K562 (cell line): ENCODE measurements around the gene OSM. TPM values are rescaled to one million over a fixed set of nuclear protein-coding genes. Genes with fewer than 3 reads are reported as not detected.

ENCODE experiments used
- ATAC-seq: fragments of 200-7000 bp; cut with Tn5 transposase; 3 replicates; pipeline ENCODE4 v1.9.1; 2020; ENCODE audit warnings: moderate library complexity
- BruUV-seq: library from RNA; stranded (reverse); fragments of 400-500 nt; replicated peaks from 2 replicates; lab custom pipeline; 2021; lab: Mats Ljungman, UMichigan
- CTCF ChIA-PET: fragments of 300-600 bp; formaldehyde crosslinking; extraction: SDS; loops from one replicate; lab custom pipeline; 2021; ENCODE audit warnings: low intra/inter-chr PET ratio; lab: Yijun Ruan, JAX
- POLR2A ChIA-PET: fragments of 300-600, 350-650 bp; sonication (Branson Sonifier 250); formaldehyde crosslinking; extraction: SDS; loops from one replicate; lab custom pipeline; 2021; ENCODE audit warnings: antibody characterized with exemption, inconsistent platforms; lab: Yijun Ruan, JAX
- DNase-seq, 4 experiments: peaks; one replicate each; pipeline versions ENCODE4 v3.0.0 to v3.0.0-alpha.2; 2011 to 2018; ENCODE audit warnings: low spot score in 3 of 4, mixed read lengths in 3 of 4; ENCODE audit errors: extremely low read depth in 1 of 4
- FAIRE-seq: peaks from 2 replicates; lab custom pipeline; 2011; peaks lifted over from hg19 to GRCh38; lab: Jason Lieb, UNC
- H2AFZ ChIP-seq: 2 replicates; pipeline ENCODE4 v1.6.0; 2011; ENCODE audit warnings: low read depth, low read length, control low read depth, inconsistent platforms
- H3K27ac ChIP-seq: fragments of 200-600 bp; 3 replicates; pipeline ENCODE4 v1.8.0; 2011; ENCODE audit warnings: low read depth, mild to moderate bottlenecking, control low read depth, inconsistent platforms, low read length, moderate library complexity, mixed read lengths; ENCODE audit errors: extremely low read depth
- H3K27me3 ChIP-seq, 2 experiments: fragments of 300-600 bp in 1 of 2; 2 replicates in 1 of 2; 3 replicates in 1 of 2; pipeline versions ENCODE4 v1.6.0 to v1.8.0; 2011; ENCODE audit warnings: inconsistent platforms in 2 of 2, low read length in 2 of 2, mild to moderate bottlenecking in 1 of 2, mixed read lengths in 1 of 2, moderate library complexity in 1 of 2; ENCODE audit not compliant: control insufficient read depth in 2 of 2, insufficient read depth in 2 of 2
- H3K36me3 ChIP-seq: fragments of 300-600 bp; 3 replicates; pipeline ENCODE4 v1.8.0; 2011; ENCODE audit warnings: mild to moderate bottlenecking, low read length, inconsistent platforms; ENCODE audit not compliant: control insufficient read depth, insufficient read depth
- H3K4me1 ChIP-seq, 2 experiments: fragments of 200-600 bp in 1 of 2; replicated peaks in 1 of 2; 2 replicates in 1 of 2; 3 replicates in 1 of 2; pipeline versions ENCODE4 v1.5.1 to v1.8.0; 2011; ENCODE audit warnings: inconsistent platforms in 2 of 2, low read length in 2 of 2, mild to moderate bottlenecking in 1 of 2, mixed read lengths in 1 of 2, moderate library complexity in 1 of 2; ENCODE audit not compliant: control insufficient read depth in 2 of 2, insufficient read depth in 2 of 2
- H3K4me2 ChIP-seq: 2 replicates; pipeline ENCODE4 v1.6.1; 2011; ENCODE audit warnings: low read length, control low read depth, inconsistent platforms, mixed read lengths; ENCODE audit not compliant: insufficient read depth
- H3K4me3 ChIP-seq: fragments of 200-600 bp; sonication (generic), shearing (Covaris generic); 2 replicates; pipeline ENCODE4 v1.5.1; 2016; ENCODE audit warnings: control low read depth, inconsistent platforms
- H3K79me2 ChIP-seq: fragments of 200-600 bp; 3 replicates; pipeline ENCODE4 v1.8.0; 2011; ENCODE audit warnings: low read length, inconsistent platforms; ENCODE audit not compliant: control insufficient read depth, insufficient read depth
- H3K9ac ChIP-seq, 2 experiments: 2 replicates each; pipeline versions ENCODE4 v1.6.0 to v1.6.1; 2011; ENCODE audit warnings: low read depth in 2 of 2, low read length in 2 of 2, control low read depth in 1 of 2, inconsistent platforms in 1 of 2, mild to moderate bottlenecking in 1 of 2, mixed read lengths in 1 of 2; ENCODE audit not compliant: insufficient read depth in 1 of 2
- H3K9me1 ChIP-seq: one replicate; pipeline ENCODE4 v1.6.0; 2011; ENCODE audit warnings: inconsistent platforms, mild to moderate bottlenecking, low read length, moderate library complexity; ENCODE audit not compliant: control insufficient read depth, insufficient read depth
- H3K9me3 ChIP-seq: replicated peaks from 2 replicates; pipeline ENCODE4 v1.5.1; 2011; ENCODE audit warnings: low read depth, low read length, inconsistent platforms; ENCODE audit not compliant: control insufficient read depth, insufficient read depth
- H4K20me1 ChIP-seq: replicated peaks from 2 replicates; pipeline ENCODE4 v1.6.1; 2011; ENCODE audit warnings: low read length, inconsistent platforms, mixed read lengths; ENCODE audit not compliant: control insufficient read depth, insufficient read depth
- ARHGAP35 ChIP-seq: fragments of 450-650 bp; IDR thresholded peaks from 2 replicates; pipeline ENCODE4 v1.6.1; 2018; ENCODE audit not compliant: partially characterized antibody
- C11orf30 ChIP-seq: fragments of 450-650 bp; IDR thresholded peaks from 2 replicates; pipeline ENCODE4 v1.6.1; 2016; ENCODE audit warnings: low read depth, mild to moderate bottlenecking
- CBX3 ChIP-seq, 2 experiments: IDR thresholded peaks; 1 replicate in 1 of 2; 2 replicates in 1 of 2; pipeline ENCODE4 v1.6.1; 2012; ENCODE audit warnings: inconsistent platforms in 2 of 2, low read length in 2 of 2, borderline replicate concordance in 1 of 2, control low read depth in 1 of 2
- DNMT1 ChIP-seq: fragments of 450-650 bp; IDR thresholded peaks from 2 replicates; pipeline ENCODE4 v1.6.1; 2016; ENCODE audit warnings: antibody characterized with exemption, mild to moderate bottlenecking
- HNRNPLL ChIP-seq: fragments of 200-400 bp; formaldehyde crosslinking; IDR thresholded peaks from 2 replicates; pipeline ENCODE4 v1.6.1; 2017; ENCODE audit warnings: low read length, low read depth, mild to moderate bottlenecking; ENCODE audit not compliant: poor library complexity, severe bottlenecking
- KLF1 ChIP-seq: fragments of 450-650 bp; IDR thresholded peaks from 2 replicates; pipeline ENCODE4 v1.6.1; 2016; ENCODE audit warnings: missing genetic modification characterization, missing compliant biosample characterization
- MBD2 ChIP-seq: sonication (generic); IDR thresholded peaks from 2 replicates; pipeline ENCODE4 v1.6.1; 2016; ENCODE audit warnings: low read depth, borderline replicate concordance
- PHB ChIP-seq: fragments of 250-450 bp; sonication (Bioruptor Pico); IDR thresholded peaks from 2 replicates; pipeline ENCODE4 v1.5.0; 2021
- SIX5 ChIP-seq, 2 experiments: IDR thresholded peaks; 2 replicates each; pipeline ENCODE4 v1.6.1; 2011; ENCODE audit warnings: low read length in 2 of 2, borderline replicate concordance in 1 of 2, low read depth in 1 of 2, mild to moderate bottlenecking in 1 of 2, moderate library complexity in 1 of 2; ENCODE audit not compliant: insufficient read depth in 1 of 2
- THRAP3 ChIP-seq: fragments of 450-650 bp; IDR thresholded peaks from 2 replicates; pipeline ENCODE4 v1.6.1; 2016; ENCODE audit warnings: mild to moderate bottlenecking, inconsistent platforms, borderline replicate concordance
- ZC3H11A ChIP-seq: IDR thresholded peaks from 2 replicates; pipeline ENCODE4 v1.6.1; 2012; ENCODE audit warnings: low read depth, low read length, improper control_type of control experiment
- ZKSCAN1 ChIP-seq: fragments of 150-350 bp; IDR thresholded peaks from 2 replicates; pipeline ENCODE4 v1.6.1; 2016; ENCODE audit warnings: low read depth, low read length
- ZNF143 ChIP-seq: sonication (generic); formaldehyde crosslinking; IDR thresholded peaks from 2 replicates; pipeline ENCODE4 v1.9.0; 2022; ENCODE audit warnings: mild to moderate bottlenecking, missing genetic modification reagents
- WGBS: fragments of 100-300 bp; shearing (Covaris generic); methylation state at CpG from one replicate; pipeline ENCODE4 v1.1.6; 2016; ENCODE audit warnings: low coverage, mixed read lengths; ENCODE audit not compliant: insufficient coverage; ENCODE audit errors: missing lambda C conversion rate; 5-methylcytosine and 5-hydroxymethylcytosine counted together
- in situ Hi-C: fragments of 300-500 bp; cut with MboI; formaldehyde crosslinking; loops from 4 replicates; pipeline ENCODE4 v1.15.0; 2018; ENCODE audit warnings: inconsistent platforms, mixed read lengths
- intact Hi-C: fragments of 100-400 bp; cut with micrococcal nuclease; formaldehyde crosslinking; loops from 2 replicates; pipeline ENCODE4 v1.14.2; 2022
- polyA plus RNA-seq, 8 experiments: library from polyadenylated mRNA; depleted of rRNA in 4 of 8; stranded (reverse) in 5 of 8; unstranded in 3 of 8; fragments of >200 nt; fragmentation: Nextera tagmentation in 2 of 8; fragmentation: Illumina TruSeq in 1 of 8; extraction: Ambion mirVana in 2 of 8; extraction: Trizol in 1 of 8; gene quantifications; 2 replicates each; pipeline versions ENCODE4 v1.2.1 to v1.2.3, GENCODE V29; 2011 to 2014; ENCODE audit warnings: inconsistent platforms in 1 of 8, missing spikeins in 1 of 8
- total RNA-seq, 7 experiments: library from RNA; depleted of rRNA in 6 of 7; stranded (reverse); fragments of >200 nt in 6 of 7; fragmentation: Illumina TruSeq in 2 of 7; extraction: Trizol in 2 of 7; gene quantifications; 2 replicates each; pipeline versions ENCODE4 v1.2.1 to v1.2.3, GENCODE V29; 2011 to 2021; ENCODE audit warnings: low replicate concordance in 1 of 7

The OSM gene
- total and polyA plus RNA-seq, 9 of the 15 experiments (the other 6 are each of a cell fraction or from before 2014, with no cell fraction given), result 0.22 TPM; not detected in 8

DNA sequence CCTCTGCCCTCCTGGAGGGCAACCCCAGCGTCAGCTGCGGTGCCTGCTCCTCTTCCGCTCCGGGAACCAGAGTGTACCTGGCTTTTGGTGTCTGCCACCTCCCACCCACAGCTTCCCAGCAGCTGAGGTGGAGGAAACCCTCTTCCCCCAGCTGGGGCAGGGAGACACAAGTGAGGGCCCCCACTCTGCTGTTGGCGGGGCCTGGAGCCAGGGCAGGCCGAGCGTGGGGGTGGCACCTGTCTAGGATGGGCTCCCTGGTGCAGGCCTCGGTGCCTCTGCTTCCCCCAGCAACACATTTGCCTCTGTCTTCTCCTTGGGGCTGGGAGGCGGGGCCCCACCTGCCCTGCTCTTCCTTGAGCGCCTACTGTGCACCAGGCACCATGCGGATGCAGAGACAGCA lies 6.4 kb downstream of the OSM start:
- no peak for FAIRE-seq
- Histone ChIP-seq H3K9ac (no peak overlapping the region), H3K4me3 (no peak overlapping the region), H3K9me3 (no peaks in the 10 kb centered on the region), H3K4me2 (no peak overlapping the region), H3K36me3 (no peaks in the 10 kb centered on the region), H3K9me1 (no peaks in the 10 kb centered on the region), H3K27ac (no peak overlapping the region), H3K27me3 (no peaks in the 10 kb centered on the region), H2AFZ (no peak overlapping the region), H4K20me1 (no peaks in the 10 kb centered on the region)
- WGBS, result 44% methylated on average over 4 of the region's 11 CpGs
- CTCF ChIA-PET, result no interaction called here
- DNase-seq, result no peak
- no peak for ATAC-seq
- in situ Hi-C loops (no loop called here), intact Hi-C loops (no loop called here)
- BruUV-seq, result no TSS peak
- TF ChIP-seq ZKSCAN1 (peak; percentile 87), KLF1 (tag) (no peak)
- TF ChIP-seq, all 486 proteins: peak for 1
- H3K79me2 ChIP-seq, result no peaks in the 10 kb centered on the region
- peaks cover 2 to 43% of the 10 kb centered on the region in 2 experiments; a peak in 2 of 5 replicates for H3K4me1 ChIP-seq
- POLR2A ChIA-PET, result interaction anchor here (0.6 to 1.6 kb wide), 4 partner anchors 27 to 627 kb away, joined by 3 to 6 read pairs (median 4); no protein-coding TSS in a partner anchor

DNA sequence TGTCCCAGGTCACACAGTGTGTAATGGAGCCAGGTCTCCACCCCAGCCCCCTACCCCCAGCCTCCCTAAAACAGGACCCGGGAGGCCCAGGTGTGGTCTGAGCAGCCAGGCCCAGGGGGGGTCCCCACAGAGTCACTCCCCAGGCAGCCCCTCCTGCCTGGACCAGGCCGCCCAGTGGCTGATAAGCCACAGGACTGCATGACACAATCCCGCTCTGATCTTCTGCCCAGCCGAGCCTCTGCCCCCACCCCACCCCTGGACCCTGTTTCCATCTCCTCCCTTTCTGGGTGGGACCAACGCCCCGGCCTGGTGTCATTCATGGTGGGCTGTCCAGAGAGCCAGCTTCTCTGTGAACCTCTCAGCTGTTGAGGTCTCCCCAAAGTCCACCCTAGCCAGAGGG lies 12.3 kb downstream of the OSM start:
- Histone ChIP-seq H3K27me3 (no peaks in the 10 kb centered on the region; a peak in 1 of 5 replicates), H3K9me3 (no peaks in the 10 kb centered on the region), H3K4me1 (peaks cover 0 to 41% of the 10 kb centered on the region in 2 experiments; a peak in 2 of 5 replicates), H3K79me2 (no peaks in the 10 kb centered on the region), H3K36me3 (no peaks in the 10 kb centered on the region), H3K9me1 (no peaks in the 10 kb centered on the region), H3K9ac (no peak overlapping the region; a peak in 1 of 4 replicates), H3K4me2 (no peak overlapping the region), H3K4me3 (no peak overlapping the region), H4K20me1 (no peaks in the 10 kb centered on the region), H2AFZ (no peak overlapping the region), H3K27ac (no peak overlapping the region)
- no TSS peak for BruUV-seq
- in situ Hi-C loops (no loop called here), intact Hi-C loops (no loop called here)
- ChIA-PET POLR2A (no interaction called here), CTCF (interaction anchor here (0.9 kb wide), 1 partner anchor 231 kb away, joined by 3 read pairs; no protein-coding TSS in a partner anchor)
- FAIRE-seq (no peak), ATAC-seq (no peak), DNase-seq (no peak)
- no peak for TF ChIP-seq DNMT1
- no peak for TF ChIP-seq CBX3 (IDR thresholded peaks at IDR 0.05; ENCODE audit: borderline replicate concordance in 1 of 2, low read length in 2 of 2)
- TF ChIP-seq MBD2, result no peak
- TF ChIP-seq SIX5 (IDR thresholded peaks at IDR 0.05; ENCODE audit: borderline replicate concordance in 1 of 2, insufficient read depth in 1 of 2, low read depth in 1 of 2, low read length in 2 of 2), result no peak
- no peak for TF ChIP-seq C11orf30
- no peak for TF ChIP-seq ZNF143 (CRISPR knock-in tag)
- TF ChIP-seq PHB (CRISPR knock-in tag), result no peak
- no peak for TF ChIP-seq ARHGAP35
- no peak for TF ChIP-seq HNRNPLL
- no peak for TF ChIP-seq ZC3H11A
- no peak for TF ChIP-seq THRAP3
- WGBS, result 12% methylated on average over 3 of the region's 6 CpGs
